Endothelial cell of umbilical vein (primary cell): ENCODE measurements around the gene NALCN. TPM values are rescaled to one million over a fixed set of nuclear protein-coding genes. Genes with fewer than 3 reads are reported as not detected.

Experiments
- BruUV-seq: library from RNA; stranded (reverse); fragments of 400-500 nt; replicated peaks from 2 replicates; lab custom pipeline; 2021; lab: Mats Ljungman, UMichigan
- CTCF ChIA-PET: fragments of 300-600, 350-600 bp; sonication (Branson Sonifier 250); formaldehyde crosslinking; loops from one replicate; lab custom pipeline; 2021; ENCODE audit warnings: antibody characterized with exemption, inconsistent platforms; lab: Charles Lee
- POLR2A ChIA-PET: fragments of 300-600, 350-600 bp; sonication (Branson Sonifier 250); formaldehyde crosslinking; loops from one replicate; lab custom pipeline; 2021; ENCODE audit warnings: antibody characterized with exemption, inconsistent platforms; lab: Charles Lee
- DNase-seq: peaks from one replicate; pipeline ENCODE4 v3.0.0-alpha.2; 2011; ENCODE audit warnings: low read depth, low spot score
- FAIRE-seq: peaks from 2 replicates; lab custom pipeline; 2011; peaks lifted over from hg19 to GRCh38; lab: Jason Lieb, UNC
- H2AFZ ChIP-seq: 2 replicates; pipeline ENCODE4 v1.6.0; 2012; ENCODE audit warnings: low read depth, low read length, control low read depth, inconsistent platforms
- H3K27ac ChIP-seq: 2 replicates; pipeline ENCODE4 v1.5.1; 2011; ENCODE audit warnings: low read depth, mild to moderate bottlenecking, control low read depth, low read length, moderate library complexity; ENCODE audit not compliant: insufficient read depth
- H3K27me3 ChIP-seq, 2 experiments: 2 replicates each; pipeline versions ENCODE4 v1.6.0 to v1.6.1; 2011; ENCODE audit warnings: low read length in 2 of 2, mixed read lengths in 1 of 2; ENCODE audit not compliant: control insufficient read depth in 2 of 2, insufficient read depth in 2 of 2
- H3K36me3 ChIP-seq, 2 experiments: 2 replicates in 1 of 2; 3 replicates in 1 of 2; pipeline ENCODE4 v1.5.1; 2011; ENCODE audit warnings: low read length in 2 of 2, mild to moderate bottlenecking in 1 of 2, moderate library complexity in 1 of 2; ENCODE audit not compliant: control insufficient read depth in 2 of 2, insufficient read depth in 2 of 2; ENCODE audit errors: extremely low read depth in 1 of 2
- H3K4me1 ChIP-seq: 3 replicates; pipeline ENCODE4 v1.5.1; 2011; ENCODE audit warnings: mild to moderate bottlenecking, low read length; ENCODE audit not compliant: control insufficient read depth, insufficient read depth; ENCODE audit errors: extremely low read depth
- H3K4me2 ChIP-seq: 2 replicates; pipeline ENCODE4 v1.6.1; 2011; ENCODE audit warnings: low read length, control low read depth, mixed read lengths; ENCODE audit not compliant: insufficient read depth
- H3K4me3 ChIP-seq, 3 experiments: fragments of 200-600 bp in 1 of 3; sonication (generic), shearing (Covaris generic) in 1 of 3; replicated peaks in 1 of 3; 2 replicates each; pipeline ENCODE4 v1.5.1; 2011 to 2016; ENCODE audit warnings: control low read depth in 3 of 3, low read length in 3 of 3, mild to moderate bottlenecking in 2 of 3, inconsistent platforms in 1 of 3, low read depth in 1 of 3, moderate library complexity in 1 of 3; ENCODE audit not compliant: insufficient read depth in 1 of 3
- H3K79me2 ChIP-seq: 2 replicates; pipeline ENCODE4 v1.6.0; 2012; ENCODE audit warnings: low read length, inconsistent platforms; ENCODE audit not compliant: control insufficient read depth, insufficient read depth
- H3K9ac ChIP-seq: replicated peaks from 2 replicates; pipeline ENCODE3; 2011; ENCODE audit warnings: low read length, control low read depth; ENCODE audit not compliant: insufficient read depth; ENCODE audit errors: extremely low read depth
- H3K9me1 ChIP-seq: replicated peaks from 3 replicates; pipeline ENCODE4 v1.6.0; 2011; ENCODE audit warnings: mild to moderate bottlenecking, low read length; ENCODE audit not compliant: control insufficient read depth, insufficient read depth; ENCODE audit errors: extremely low read depth
- H3K9me3 ChIP-seq: replicated peaks from 2 replicates; pipeline ENCODE4 v1.5.1; 2012; ENCODE audit warnings: low read length, inconsistent platforms; ENCODE audit not compliant: control insufficient read depth, insufficient read depth
- H4K20me1 ChIP-seq: replicated peaks from 2 replicates; pipeline ENCODE3; 2011; ENCODE audit warnings: mild to moderate bottlenecking, low read length; ENCODE audit not compliant: control insufficient read depth, insufficient read depth; ENCODE audit errors: extremely low read depth
- EZH2 ChIP-seq: IDR thresholded peaks from 2 replicates; pipeline ENCODE4 v1.6.1; 2012; ENCODE audit warnings: borderline replicate concordance, low read depth, mild to moderate bottlenecking, moderate library complexity, low read length, inconsistent platforms; ENCODE audit not compliant: severe bottlenecking
- FOS ChIP-seq: IDR thresholded peaks from 2 replicates; pipeline ENCODE4 v1.6.1; 2011; ENCODE audit warnings: mild to moderate bottlenecking, low read length, moderate library complexity, borderline replicate concordance; ENCODE audit not compliant: insufficient read depth
- GATA2 ChIP-seq: IDR thresholded peaks from 2 replicates; pipeline ENCODE4 v1.7.0; 2011; ENCODE audit warnings: low read depth, mild to moderate bottlenecking, moderate library complexity, mixed read lengths, low read length; ENCODE audit not compliant: insufficient read length, insufficient read depth
- JUN ChIP-seq: IDR thresholded peaks from 2 replicates; pipeline ENCODE4 v1.6.1; 2011; ENCODE audit warnings: borderline replicate concordance, low read depth; ENCODE audit not compliant: insufficient read length, insufficient read depth
- MYC ChIP-seq: IDR thresholded peaks from one replicate; pipeline ENCODE4 v1.6.1; 2011; ENCODE audit warnings: mild to moderate bottlenecking, low read depth, low read length
- POLR2A ChIP-seq: IDR thresholded peaks from 2 replicates; pipeline ENCODE4 v1.6.1; 2012; ENCODE audit warnings: low read depth, mild to moderate bottlenecking, control low read depth, low read length
- POLR2AphosphoS5 ChIP-seq: IDR thresholded peaks from 2 replicates; pipeline ENCODE4 v1.6.1; 2012; ENCODE audit warnings: low read depth, mild to moderate bottlenecking, control low read depth, low read length, moderate library complexity; ENCODE audit not compliant: insufficient read depth
- dilution Hi-C: fragments of 300-500 bp; cut with MboI; formaldehyde crosslinking; loops from one replicate; pipeline ENCODE4 v1.15.0; 2019; ENCODE audit warnings: low sequenced_read_pairs; ENCODE audit not compliant: extremely low pct_ligation_motif_present
- intact Hi-C: fragments of 100-400 bp; cut with micrococcal nuclease; formaldehyde crosslinking; loops from one replicate; pipeline ENCODE4 v1.10.0; 2022
- polyA plus RNA-seq, 4 experiments: library from polyadenylated mRNA; depleted of rRNA in 3 of 4; stranded (reverse) in 3 of 4; unstranded in 1 of 4; fragments of >200 nt; gene quantifications; 2 replicates each; pipeline versions ENCODE4 v1.2.1 to v1.2.3, GENCODE V29; 2011 to 2012; ENCODE audit warnings: missing spikeins in 1 of 4
- total RNA-seq: library from RNA; stranded (reverse); gene quantifications from 2 replicates; pipeline ENCODE4 v1.2.3, GENCODE V29; 2021
- TF ChIP-seq, protein P1 (sequence below), 2 donors: IDR thresholded peaks; 1 replicate in 1 of 2; 2 replicates in 1 of 2; pipeline ENCODE4 v1.5.1; 2011; ENCODE audit warnings: low read length in 2 of 2, mild to moderate bottlenecking in 2 of 2, moderate library complexity in 2 of 2, control low read depth in 1 of 2, inconsistent platforms in 1 of 2, low read depth in 1 of 2; ENCODE audit not compliant: insufficient read depth in 1 of 2; ENCODE audit errors: extremely low read depth in 1 of 2
- TF ChIP-seq, protein P2 (sequence below): IDR thresholded peaks from 2 replicates; pipeline ENCODE4 v1.6.1; 2011; ENCODE audit not compliant: insufficient read depth, insufficient read length

NALCN gene
- total and polyA plus RNA-seq, 2 donors (not counting 3 experiments of a cell fraction or from before 2014, with no cell fraction given): 3.3 to 4.4 TPM

GRCh38 chr13:101139081-101139480 lies 277.2 kb downstream of the NALCN start:
- dilution Hi-C loops: no loop called here
- no peak for TF ChIP-seq GATA2
- TF ChIP-seq POLR2A: no peak
- TF ChIP-seq FOS: no peak
- TF ChIP-seq, protein P1, sequence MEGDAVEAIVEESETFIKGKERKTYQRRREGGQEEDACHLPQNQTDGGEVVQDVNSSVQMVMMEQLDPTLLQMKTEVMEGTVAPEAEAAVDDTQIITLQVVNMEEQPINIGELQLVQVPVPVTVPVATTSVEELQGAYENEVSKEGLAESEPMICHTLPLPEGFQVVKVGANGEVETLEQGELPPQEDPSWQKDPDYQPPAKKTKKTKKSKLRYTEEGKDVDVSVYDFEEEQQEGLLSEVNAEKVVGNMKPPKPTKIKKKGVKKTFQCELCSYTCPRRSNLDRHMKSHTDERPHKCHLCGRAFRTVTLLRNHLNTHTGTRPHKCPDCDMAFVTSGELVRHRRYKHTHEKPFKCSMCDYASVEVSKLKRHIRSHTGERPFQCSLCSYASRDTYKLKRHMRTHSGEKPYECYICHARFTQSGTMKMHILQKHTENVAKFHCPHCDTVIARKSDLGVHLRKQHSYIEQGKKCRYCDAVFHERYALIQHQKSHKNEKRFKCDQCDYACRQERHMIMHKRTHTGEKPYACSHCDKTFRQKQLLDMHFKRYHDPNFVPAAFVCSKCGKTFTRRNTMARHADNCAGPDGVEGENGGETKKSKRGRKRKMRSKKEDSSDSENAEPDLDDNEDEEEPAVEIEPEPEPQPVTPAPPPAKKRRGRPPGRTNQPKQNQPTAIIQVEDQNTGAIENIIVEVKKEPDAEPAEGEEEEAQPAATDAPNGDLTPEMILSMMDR (IDR thresholded peaks at IDR 0.05; ENCODE audit: extremely low read depth in 1 of 2, insufficient read depth in 1 of 2, low read depth in 1 of 2, low read length in 2 of 2): no peak
- TF ChIP-seq JUN: no peak
- TF ChIP-seq, protein P2, sequence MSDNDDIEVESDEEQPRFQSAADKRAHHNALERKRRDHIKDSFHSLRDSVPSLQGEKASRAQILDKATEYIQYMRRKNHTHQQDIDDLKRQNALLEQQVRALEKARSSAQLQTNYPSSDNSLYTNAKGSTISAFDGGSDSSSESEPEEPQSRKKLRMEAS: no peak
- no peak for TF ChIP-seq MYC
- no peak for TF ChIP-seq POLR2AphosphoS5
- TF ChIP-seq EZH2: no peak
- H3K9me1 ChIP-seq: no peaks in the 10 kb centered on the region
- H3K4me2 ChIP-seq: no peak overlapping the region
- intact Hi-C loops: no loop called here
- FAIRE-seq: no peak
- H3K27ac ChIP-seq: no peak overlapping the region
- H2AFZ ChIP-seq: no peak overlapping the region
- H3K4me1 ChIP-seq: peaks cover 4% of the 10 kb centered on the region
- no peaks in the 10 kb centered on the region for H3K9me3 ChIP-seq
- H4K20me1 ChIP-seq: no peaks in the 10 kb centered on the region
- no TSS peak for BruUV-seq
- no peaks in the 10 kb centered on the region for H3K36me3 ChIP-seq
- H3K9ac ChIP-seq: no peak overlapping the region
- ChIA-PET POLR2A (no interaction called here), CTCF (no interaction called here)
- no peaks in the 10 kb centered on the region for H3K79me2 ChIP-seq
- H3K4me3 ChIP-seq: no peak overlapping the region
- no peak for DNase-seq
- no peaks in the 10 kb centered on the region for H3K27me3 ChIP-seq
